WI38 (cell line): Measurements from ENCODE around the gene PKNOX2.

ENCODE experiments used
- H3K4me3 ChIP-seq: 2 replicates; pipeline ENCODE4 v1.5.1; 2011; ENCODE audit warnings: low read depth, mild to moderate bottlenecking, control low read depth, low read length
- CTCF ChIP-seq: IDR thresholded peaks from 2 replicates; pipeline ENCODE4 v1.5.1; 2012; ENCODE audit warnings: low read depth, mild to moderate bottlenecking, control low read depth, low read length

The PKNOX2 gene

DNA sequence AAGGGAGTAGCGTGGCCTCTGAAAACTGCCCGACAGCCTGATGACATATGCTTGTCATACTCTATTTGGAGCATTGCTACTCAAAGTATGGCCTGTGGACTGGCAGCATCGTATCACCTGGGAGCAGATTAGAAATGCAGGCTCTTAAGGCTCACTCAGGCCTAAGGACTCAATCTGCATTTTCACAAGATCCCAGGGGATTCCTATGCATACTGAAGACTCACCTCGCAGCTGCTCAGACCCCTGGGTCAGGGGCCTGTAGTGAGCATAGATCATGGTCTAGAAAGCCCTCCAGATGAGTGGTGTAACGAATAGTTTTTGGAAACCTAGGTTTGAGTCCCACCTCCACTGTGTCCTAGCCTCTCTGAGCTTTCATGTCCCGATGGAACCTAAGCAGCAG lies 205.3 kb downstream of the PKNOX2 start:
- no peak overlapping the region for H3K4me3 ChIP-seq
- TF ChIP-seq CTCF = no peak

DNA sequence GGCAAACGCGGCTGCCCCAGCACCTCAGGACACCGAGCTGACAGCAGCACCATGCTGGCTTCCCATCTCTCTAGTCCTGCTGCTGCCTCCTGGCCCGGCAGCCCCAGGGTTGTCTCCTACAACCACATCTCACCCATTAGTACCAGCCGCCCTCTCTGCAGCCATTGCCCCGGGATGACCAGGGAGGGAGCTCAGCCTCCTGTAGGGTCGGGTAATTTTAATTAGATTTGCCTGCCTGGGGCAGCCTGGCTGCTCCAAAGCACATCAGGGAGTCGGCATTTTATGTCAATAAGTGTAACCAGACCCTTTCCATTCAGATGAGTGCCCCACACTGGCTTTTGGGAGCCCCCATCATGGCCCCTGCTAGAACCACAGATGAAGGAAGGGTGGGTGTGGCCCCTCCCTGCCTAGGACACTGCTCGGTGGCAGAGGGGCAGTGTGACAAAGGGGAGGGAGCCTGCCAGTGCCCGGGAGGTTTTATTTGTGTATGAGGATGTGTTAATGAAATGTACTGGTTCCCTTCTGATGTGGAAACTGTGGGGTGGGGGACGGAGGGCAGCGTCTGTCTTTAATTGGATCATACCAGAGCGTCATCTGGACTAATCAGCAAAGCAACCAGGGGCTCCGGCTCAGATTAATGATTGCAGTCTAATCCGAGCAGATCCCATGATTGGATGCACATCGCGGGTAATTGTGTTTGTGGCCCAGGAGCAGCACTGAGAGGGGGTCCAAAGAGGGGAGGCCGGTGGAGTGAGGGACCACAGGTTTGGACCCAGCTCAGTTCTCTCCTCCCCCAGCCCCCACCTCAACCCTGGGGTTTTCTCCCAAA lies 206.2 kb downstream of the PKNOX2 start:
- no peak for TF ChIP-seq CTCF
- no peak overlapping the region for H3K4me3 ChIP-seq

- no peak overlapping the region for H3K4me3 ChIP-seq
- TF ChIP-seq CTCF = no peak
These were observed 206.9 kb downstream of the PKNOX2 start for GRCh38 chr11:125371431-125371935.

DNA sequence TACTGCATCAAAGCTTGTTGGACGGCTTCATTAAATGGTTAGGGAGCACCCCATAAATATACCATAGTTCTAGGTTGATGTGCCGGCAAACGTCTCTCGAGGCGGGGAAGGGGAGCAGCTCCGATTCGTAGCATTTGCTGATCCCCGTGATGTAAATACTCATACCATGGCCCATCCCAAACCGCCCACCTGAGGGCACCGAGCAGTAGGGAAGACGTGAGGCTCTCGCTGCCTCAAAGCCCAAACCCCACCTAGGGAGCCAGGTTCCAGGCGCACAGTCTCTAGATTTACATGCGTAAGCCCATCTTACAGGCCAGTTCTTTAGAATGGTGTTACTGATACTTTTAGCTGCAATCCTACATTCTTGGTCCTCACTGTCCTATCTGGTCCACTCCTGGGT lies 207.5 kb downstream of the PKNOX2 start:
- TF ChIP-seq CTCF = no peak
- no peak overlapping the region for H3K4me3 ChIP-seq

- no peak for TF ChIP-seq CTCF
- no peak overlapping the region for H3K4me3 ChIP-seq
These were observed 208.4 kb downstream of the PKNOX2 start for GRCh38 chr11:125372911-125373310.

DNA sequence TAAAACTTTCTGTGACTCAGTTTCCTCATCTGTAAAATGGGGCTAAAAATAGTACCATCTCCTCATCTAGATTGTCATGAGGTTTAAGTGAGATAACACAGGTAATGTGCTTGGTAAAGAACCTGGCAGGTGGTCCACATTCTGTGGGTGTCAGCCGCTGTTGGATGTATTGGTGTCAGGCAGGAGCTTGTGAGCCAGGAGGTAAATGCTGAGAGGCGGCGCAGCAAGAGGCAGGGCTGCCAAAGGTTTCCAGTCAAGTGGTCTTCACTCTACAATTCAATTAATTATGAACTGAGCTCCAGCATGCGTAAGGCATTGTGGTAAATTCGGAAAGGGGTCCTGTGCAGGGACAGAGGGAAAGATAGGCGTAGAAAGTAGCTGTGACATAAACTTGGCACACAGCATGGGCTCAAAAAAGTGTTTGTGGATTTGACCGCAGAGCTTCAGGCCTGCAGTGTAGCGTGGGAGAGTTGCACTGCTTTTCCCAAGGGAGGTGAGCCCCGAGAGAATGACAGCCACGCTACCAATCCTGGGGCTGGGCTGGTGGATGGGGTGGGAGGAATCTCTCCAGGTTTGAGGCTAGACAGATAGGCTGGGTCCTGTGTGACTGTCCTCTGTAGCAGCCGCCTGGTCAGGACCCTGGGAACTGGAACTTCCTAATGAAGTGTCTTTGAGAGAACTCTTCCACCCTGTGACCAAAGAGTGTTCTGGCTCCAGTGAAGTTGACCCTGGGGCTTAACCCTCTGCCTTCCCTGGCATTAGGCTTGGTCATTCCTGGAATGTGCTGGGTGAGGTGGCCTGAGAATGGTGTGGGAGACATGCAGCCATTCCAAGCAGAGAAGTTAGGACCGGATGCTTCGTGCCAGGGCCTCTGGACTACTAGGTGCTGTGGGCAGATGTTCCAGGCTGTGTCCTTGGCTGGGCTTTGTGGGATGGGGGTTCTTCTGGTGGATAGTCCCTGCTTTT lies 209.2 kb downstream of the PKNOX2 start:
- no peak for TF ChIP-seq CTCF
- no peak overlapping the region for H3K4me3 ChIP-seq

GRCh38 chr11:125374398-125374797 lies 209.8 kb downstream of the PKNOX2 start:
- H3K4me3 ChIP-seq = no peak overlapping the region
- TF ChIP-seq CTCF = no peak
